K562 treated with DMSO at 1 percent for 48 hours (cell line): ENCODE measurements around the gene TRIOBP. TPM values are rescaled to one million over a fixed set of nuclear protein-coding genes. Genes with fewer than 3 reads are reported as not detected.

Experiments used
- total RNA-seq: library from RNA; unstranded; fragments of 300-600 nt; gene quantifications from 2 replicates; pipeline ENCODE4 v1.2.3, GENCODE V29; 2022; ENCODE audit warnings: low replicate concordance; ENCODE audit errors: extremely low read depth

The TRIOBP gene, protein sequence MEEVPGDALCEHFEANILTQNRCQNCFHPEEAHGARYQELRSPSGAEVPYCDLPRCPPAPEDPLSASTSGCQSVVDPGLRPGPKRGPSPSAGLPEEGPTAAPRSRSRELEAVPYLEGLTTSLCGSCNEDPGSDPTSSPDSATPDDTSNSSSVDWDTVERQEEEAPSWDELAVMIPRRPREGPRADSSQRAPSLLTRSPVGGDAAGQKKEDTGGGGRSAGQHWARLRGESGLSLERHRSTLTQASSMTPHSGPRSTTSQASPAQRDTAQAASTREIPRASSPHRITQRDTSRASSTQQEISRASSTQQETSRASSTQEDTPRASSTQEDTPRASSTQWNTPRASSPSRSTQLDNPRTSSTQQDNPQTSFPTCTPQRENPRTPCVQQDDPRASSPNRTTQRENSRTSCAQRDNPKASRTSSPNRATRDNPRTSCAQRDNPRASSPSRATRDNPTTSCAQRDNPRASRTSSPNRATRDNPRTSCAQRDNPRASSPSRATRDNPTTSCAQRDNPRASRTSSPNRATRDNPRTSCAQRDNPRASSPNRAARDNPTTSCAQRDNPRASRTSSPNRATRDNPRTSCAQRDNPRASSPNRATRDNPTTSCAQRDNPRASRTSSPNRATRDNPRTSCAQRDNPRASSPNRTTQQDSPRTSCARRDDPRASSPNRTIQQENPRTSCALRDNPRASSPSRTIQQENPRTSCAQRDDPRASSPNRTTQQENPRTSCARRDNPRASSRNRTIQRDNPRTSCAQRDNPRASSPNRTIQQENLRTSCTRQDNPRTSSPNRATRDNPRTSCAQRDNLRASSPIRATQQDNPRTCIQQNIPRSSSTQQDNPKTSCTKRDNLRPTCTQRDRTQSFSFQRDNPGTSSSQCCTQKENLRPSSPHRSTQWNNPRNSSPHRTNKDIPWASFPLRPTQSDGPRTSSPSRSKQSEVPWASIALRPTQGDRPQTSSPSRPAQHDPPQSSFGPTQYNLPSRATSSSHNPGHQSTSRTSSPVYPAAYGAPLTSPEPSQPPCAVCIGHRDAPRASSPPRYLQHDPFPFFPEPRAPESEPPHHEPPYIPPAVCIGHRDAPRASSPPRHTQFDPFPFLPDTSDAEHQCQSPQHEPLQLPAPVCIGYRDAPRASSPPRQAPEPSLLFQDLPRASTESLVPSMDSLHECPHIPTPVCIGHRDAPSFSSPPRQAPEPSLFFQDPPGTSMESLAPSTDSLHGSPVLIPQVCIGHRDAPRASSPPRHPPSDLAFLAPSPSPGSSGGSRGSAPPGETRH (N-terminal part only)
- total RNA-seq, result not detected in 2 replicates

DNA sequence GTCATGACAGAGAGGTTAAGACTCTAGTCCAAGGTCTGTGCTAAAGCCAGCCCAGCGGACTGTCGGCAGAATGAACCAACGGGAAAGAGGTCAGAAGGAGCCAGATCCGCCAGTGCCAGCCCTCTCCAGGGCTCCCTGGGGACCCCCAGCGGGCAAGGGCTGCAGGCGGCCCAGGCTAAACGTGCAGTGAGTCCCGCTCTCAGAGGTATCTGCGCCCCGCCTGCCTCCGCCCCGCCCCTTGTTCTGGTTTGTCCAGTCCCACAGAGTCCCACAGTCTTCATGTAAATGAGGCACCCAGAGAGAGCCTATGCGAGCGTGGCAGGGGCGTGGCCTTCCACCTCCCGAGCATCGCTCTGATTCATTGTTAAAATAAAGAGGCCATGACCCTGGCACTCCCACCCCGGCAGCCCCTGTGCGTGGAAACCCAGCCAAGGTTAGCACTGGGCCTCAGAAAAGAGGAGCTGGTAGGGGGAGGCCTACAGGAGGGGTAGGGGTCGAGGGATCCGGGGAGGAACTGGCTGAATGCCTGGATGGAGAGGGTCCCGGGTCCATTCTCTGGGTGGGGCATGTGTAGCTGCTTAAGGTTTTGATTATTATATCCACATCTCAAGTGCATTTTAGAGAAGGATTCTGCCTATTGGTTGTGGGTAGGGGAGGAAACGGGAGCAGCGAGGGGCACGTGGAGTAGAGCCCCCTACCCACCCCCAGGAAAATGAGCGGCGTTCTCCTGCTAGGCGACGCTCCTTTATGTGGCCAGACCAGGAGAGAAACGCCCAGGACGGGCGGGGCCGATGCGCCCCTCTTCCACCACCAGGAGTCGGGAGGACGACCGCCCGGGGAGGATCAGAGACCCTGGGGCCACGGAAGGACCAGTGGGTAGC lies at the start of gene TRIOBP:
Gene TRIOBP (plus strand): TSS at position 392 of the 881 bp plus-strand sequence. CDS start 4,318 bp downstream, outside the sequence.

DNA sequence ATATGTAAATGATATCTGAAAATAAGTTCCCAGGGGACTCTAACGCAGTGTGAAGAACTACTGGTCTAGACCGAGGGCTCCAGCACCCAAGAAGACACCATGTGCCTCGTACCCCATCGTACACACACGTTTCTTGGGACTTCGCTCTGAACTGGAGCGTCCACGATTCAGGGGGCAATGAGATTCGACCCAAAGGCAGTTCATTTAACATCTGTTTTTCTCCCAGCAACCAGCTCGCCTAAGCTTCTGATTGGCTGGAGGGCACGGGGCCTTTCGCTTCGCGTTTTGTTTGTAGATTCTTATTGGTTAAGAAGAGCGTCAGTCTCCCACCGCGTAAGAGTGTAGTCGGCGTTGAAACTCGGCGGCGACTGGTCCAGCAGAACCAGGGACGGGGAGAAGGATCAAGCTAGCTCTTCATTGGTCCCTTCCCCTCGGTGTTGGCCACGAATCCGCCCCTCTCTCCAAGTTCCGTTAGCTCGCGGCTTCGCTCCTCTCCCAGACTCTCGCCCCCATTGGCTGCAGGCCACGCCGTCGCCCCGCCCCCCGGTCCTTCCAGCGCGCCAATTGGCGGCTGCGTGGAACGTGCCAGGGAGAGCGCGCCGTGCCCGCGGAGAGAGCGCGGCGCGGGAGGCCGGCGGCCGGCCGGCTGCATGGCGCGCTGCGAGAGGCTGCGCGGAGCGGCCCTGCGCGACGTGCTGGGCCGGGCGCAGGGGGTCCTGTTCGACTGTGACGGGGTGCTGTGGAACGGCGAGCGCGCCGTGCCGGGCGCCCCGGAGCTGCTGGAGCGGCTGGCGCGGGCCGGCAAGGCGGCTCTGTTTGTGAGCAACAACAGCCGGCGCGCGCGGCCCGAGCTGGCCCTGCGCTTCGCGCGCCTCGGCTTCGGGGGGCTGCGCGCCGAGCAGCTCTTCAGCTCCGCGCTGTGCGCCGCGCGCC lies 38.4 kb upstream of the TRIOBP start, which contains the start of gene PDXP:
Gene PDXP (plus strand): TSS at position 591 of the 933 bp plus-strand sequence. CDS start 60 bp downstream, at position 651.

DNA sequence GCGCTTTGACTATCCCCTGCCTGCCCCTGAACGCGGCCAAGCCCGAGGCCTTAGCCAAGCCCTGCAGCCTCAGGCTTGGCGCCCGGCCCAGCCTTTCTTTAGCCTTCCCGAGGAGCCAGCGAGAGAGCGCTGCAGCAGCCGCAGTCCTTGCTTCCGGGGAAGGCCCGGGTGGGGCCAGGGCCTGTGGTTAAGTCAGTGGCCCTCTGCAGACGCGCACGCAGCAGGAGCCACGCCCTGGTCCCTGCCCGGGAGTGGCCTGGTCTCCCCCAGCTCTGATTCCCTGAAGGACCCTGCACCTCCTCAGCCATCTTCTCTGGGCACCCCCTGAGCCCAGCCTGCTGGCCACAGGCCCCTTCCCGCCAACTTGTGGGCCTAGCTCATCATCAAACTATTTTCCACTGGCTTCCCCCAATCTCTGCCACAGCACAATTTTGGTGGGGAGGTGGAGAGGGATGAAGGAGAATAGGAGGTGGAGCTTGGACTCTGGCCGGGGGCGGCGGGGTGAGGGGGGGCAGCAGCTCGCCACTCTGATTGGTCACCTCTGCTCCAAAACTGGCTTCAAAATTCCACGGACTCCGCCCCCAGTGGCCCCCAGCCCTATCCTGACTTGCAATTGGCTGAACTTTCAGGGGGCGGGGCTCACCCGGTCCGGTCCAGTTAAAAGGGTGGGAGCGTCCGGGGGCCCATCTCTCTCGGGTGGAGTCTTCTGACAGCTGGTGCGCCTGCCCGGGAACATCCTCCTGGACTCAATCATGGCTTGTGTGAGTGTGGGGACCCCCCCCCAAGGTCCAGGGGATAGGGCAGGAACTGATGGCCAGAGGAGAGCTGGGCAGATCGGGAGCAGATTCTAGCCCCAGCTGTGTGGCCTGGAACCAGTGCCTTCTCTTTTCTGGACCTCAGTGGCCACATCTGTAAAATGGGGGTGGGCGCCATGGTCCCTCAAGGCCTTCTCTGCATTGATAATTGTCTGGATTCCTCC lies 21.6 kb upstream of the TRIOBP start, which contains the start of gene LGALS1:
Gene LGALS1 (plus strand): TSS at position 686 of the 979 bp plus-strand sequence. CDS start 67 bp downstream, at position 753.

DNA sequence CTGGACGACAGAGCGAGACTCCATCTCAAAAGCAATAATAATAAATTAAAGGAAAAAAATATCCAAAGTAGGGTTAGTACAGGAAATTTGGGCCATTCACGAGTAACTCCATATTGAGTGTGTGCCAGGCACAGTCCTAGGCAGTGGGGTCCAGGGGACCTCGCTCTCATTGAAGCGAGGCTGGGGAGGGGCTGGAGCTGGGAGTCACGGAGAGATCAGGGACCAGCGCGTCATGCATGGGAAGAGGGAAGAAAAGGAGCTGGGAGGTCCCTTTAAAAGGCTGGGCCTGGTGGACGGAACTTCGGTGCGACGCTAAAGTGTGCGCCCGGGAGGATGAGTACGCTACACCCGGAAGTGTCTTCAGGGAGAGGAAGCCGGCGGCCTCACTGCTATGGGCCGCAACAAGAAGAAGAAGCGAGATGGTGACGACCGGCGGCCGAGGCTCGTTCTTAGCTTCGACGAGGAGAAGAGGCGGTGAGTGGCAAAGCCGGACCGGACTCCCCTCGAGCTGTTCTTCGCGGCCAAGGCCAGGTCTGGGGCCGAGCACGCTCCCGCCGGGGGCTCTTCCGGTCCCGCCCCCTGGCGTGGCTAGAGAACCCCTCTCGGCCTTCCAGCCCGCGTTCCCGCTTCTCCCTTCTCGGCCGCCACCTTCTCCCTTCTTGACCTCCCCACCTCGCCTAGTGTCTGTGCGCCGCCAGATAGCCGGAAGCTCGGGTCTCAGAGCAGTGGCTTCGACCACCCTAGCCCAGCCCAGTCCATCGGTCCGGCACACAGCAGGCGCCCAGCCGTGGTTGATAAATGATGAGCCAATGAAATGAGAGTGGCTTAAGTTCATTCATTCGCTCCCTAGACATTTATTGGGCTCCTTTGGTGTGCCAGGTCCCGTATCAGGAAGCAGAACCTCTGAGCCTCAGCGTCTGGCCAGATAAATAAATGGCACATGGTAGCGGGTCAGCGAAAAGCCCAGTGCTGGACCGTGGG lies 10.6 kb upstream of the TRIOBP start, which contains the start of gene NOL12:
Gene NOL12 (plus strand): TSS at position 342 of the 981 bp plus-strand sequence. CDS start 50 bp downstream, at position 392.

DNA sequence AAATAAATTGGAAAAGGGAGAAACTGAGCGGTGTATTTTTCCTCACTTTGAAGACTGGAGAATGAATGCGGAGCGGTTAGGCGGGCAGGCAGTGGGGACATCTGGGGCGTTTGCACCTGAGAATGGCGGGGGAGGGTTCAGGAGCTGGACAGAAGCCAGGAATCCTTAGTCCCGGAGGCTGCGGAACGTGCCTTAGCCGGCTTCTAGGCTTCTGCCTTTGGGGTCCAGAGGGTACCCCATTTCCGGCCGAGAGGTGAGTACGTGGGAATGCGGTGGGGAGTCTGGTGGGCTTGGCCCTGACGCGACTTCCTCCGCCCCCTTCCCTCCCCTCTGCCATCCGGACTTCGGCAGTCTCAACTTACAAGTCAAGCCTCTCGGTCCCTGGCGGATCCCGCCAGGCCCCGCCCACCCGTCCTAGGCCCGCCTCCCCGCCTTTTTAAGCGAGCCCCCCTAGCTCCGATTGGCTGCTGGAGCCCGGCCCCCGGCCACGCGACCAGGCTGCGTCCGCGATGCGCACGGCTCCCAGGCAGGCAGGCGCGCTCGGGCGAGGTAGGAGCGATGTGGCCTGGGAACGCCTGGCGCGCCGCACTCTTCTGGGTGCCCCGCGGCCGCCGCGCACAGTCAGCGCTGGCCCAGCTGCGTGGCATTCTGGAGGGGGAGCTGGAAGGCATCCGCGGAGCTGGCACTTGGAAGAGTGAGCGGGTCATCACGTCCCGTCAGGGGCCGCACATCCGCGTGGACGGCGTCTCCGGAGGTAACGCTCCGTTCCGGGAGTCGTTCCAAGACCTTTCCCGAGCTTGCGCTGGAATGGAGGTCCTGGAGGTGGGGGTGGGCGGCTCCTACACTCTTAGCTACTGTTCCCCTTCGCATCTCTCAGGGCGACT lies 110.8 kb downstream of the TRIOBP start, which contains the start of gene GCAT:
Gene GCAT (plus strand): TSS at position 525 of the 884 bp plus-strand sequence. CDS start 34 bp downstream, at position 559.

DNA sequence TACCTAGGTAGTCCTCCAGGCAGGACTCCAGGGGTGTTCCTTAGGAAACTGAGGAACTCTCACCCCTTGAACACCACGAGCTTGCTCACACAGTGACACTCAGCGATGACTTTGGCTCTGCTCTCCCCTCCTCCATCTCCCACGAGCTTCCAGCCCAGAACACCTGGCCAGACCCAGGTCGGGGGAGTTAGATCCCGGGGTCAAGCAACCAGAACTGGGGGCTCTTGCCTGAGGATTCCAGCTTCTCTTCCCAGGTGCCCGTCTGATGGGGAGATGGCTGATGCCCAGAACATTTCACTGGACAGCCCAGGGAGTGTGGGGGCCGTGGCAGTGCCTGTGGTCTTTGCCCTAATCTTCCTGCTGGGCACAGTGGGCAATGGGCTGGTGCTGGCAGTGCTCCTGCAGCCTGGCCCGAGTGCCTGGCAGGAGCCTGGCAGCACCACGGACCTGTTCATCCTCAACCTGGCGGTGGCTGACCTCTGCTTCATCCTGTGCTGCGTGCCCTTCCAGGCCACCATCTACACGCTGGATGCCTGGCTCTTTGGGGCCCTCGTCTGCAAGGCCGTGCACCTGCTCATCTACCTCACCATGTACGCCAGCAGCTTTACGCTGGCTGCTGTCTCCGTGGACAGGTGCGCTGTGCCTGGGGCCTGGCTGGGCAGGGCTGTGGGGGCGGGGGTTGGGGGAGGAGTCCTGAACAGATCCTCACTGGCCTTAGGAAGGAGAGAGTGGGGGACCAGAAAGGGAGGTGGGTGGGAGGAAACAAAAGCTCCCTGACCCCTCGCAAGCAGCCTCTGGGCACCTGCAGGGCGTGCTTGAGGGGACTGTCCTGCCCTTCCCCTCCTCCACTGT lies 126.5 kb downstream of the TRIOBP start, which contains the start of gene GALR3:
Gene GALR3 (plus strand): TSS at position 249 of the 852 bp plus-strand sequence. CDS start 25 bp downstream, at position 274.

Other genes starting within 250 kb of the TRIOBP start
- gene MFNG, start 210.7 kb upstream of the TRIOBP start, total RNA-seq, result not detected in 2 replicates
- not detected in 2 replicates for gene CARD10, start 177.6 kb upstream of the TRIOBP start, total RNA-seq
- not detected in 2 replicates for gene CDC42EP1, start 136.6 kb upstream of the TRIOBP start, total RNA-seq
- not detected in 2 replicates for gene LGALS2, start 117.0 kb upstream of the TRIOBP start, total RNA-seq
- not detected in 2 replicates for gene GGA1, start 88.2 kb upstream of the TRIOBP start, total RNA-seq
- not detected in 2 replicates for gene SH3BP1, start 57.4 kb upstream of the TRIOBP start, total RNA-seq
- not detected in 2 replicates for gene PDXP, start 38.3 kb upstream of the TRIOBP start, total RNA-seq
- gene LGALS1, start 21.4 kb upstream of the TRIOBP start, total RNA-seq, result not detected in 2 replicates
- gene NOL12, start 10.7 kb upstream of the TRIOBP start, total RNA-seq, result not detected in 2 replicates
- gene GCAT, start 110.9 kb downstream of the TRIOBP start, total RNA-seq, result not detected in 2 replicates
- not detected in 2 replicates for gene GALR3, start 126.3 kb downstream of the TRIOBP start, total RNA-seq
- gene ANKRD54, start 147.3 kb downstream of the TRIOBP start, total RNA-seq, result not detected in 2 replicates
- 851 TPM in 1 of 2 replicates, not detected in the other for gene EIF3L, start 152.4 kb downstream of the TRIOBP start, total RNA-seq
- not detected in 2 replicates for gene MICALL1, start 209.2 kb downstream of the TRIOBP start, total RNA-seq